Neural cell (in vitro differentiated cells): ENCODE data around the gene KRTAP5-9.

Experiments used
- CTCF ChIP-seq: fragments of 450-650 bp; IDR thresholded peaks from 2 replicates; pipeline ENCODE4 v1.5.1; 2014; ENCODE audit warnings: antibody characterized with exemption, mild to moderate bottlenecking, moderate library complexity; ENCODE audit not compliant: poor library complexity, severe bottlenecking
- EP300 ChIP-seq: fragments of 450-650 bp; conservative IDR thresholded peaks from 2 replicates; pipeline ENCODE4 v1.6.1; 2014; ENCODE audit warnings: antibody characterized with exemption, mild to moderate bottlenecking, moderate library complexity; ENCODE audit not compliant: poor library complexity, severe bottlenecking
- EZH2 ChIP-seq: fragments of 200-600, 300-800 bp; shearing (Covaris generic), sonication (generic); IDR thresholded peaks from 2 replicates; pipeline ENCODE4 v1.6.1; 2014; ENCODE audit warnings: antibody characterized with exemption, low read length, borderline replicate concordance, mild to moderate bottlenecking; ENCODE audit not compliant: insufficient read depth, poor library complexity, severe bottlenecking
- POLR2AphosphoS5 ChIP-seq: IDR thresholded peaks from 2 replicates; pipeline ENCODE4 v1.6.1; 2012
- RAD21 ChIP-seq: fragments of 450-650 bp; conservative IDR thresholded peaks from 2 replicates; pipeline ENCODE4 v1.6.1; 2014; ENCODE audit warnings: antibody characterized with exemption, mild to moderate bottlenecking, moderate library complexity
- SMC3 ChIP-seq: fragments of 450-650 bp; conservative IDR thresholded peaks from 2 replicates; pipeline ENCODE4 v1.6.1; 2014; ENCODE audit warnings: antibody characterized with exemption, mild to moderate bottlenecking, moderate library complexity; ENCODE audit not compliant: poor library complexity
- TF ChIP-seq, protein P1 (sequence below): IDR thresholded peaks from 2 replicates; pipeline ENCODE4 v1.6.1; 2012; ENCODE audit warnings: borderline replicate concordance

- no peak for TF ChIP-seq CTCF
- no peak for TF ChIP-seq EZH2
- TF ChIP-seq POLR2AphosphoS5 = no peak
- no peak for TF ChIP-seq SMC3
- no peak for TF ChIP-seq RAD21
- TF ChIP-seq EP300 = no peak
- TF ChIP-seq, protein P1, sequence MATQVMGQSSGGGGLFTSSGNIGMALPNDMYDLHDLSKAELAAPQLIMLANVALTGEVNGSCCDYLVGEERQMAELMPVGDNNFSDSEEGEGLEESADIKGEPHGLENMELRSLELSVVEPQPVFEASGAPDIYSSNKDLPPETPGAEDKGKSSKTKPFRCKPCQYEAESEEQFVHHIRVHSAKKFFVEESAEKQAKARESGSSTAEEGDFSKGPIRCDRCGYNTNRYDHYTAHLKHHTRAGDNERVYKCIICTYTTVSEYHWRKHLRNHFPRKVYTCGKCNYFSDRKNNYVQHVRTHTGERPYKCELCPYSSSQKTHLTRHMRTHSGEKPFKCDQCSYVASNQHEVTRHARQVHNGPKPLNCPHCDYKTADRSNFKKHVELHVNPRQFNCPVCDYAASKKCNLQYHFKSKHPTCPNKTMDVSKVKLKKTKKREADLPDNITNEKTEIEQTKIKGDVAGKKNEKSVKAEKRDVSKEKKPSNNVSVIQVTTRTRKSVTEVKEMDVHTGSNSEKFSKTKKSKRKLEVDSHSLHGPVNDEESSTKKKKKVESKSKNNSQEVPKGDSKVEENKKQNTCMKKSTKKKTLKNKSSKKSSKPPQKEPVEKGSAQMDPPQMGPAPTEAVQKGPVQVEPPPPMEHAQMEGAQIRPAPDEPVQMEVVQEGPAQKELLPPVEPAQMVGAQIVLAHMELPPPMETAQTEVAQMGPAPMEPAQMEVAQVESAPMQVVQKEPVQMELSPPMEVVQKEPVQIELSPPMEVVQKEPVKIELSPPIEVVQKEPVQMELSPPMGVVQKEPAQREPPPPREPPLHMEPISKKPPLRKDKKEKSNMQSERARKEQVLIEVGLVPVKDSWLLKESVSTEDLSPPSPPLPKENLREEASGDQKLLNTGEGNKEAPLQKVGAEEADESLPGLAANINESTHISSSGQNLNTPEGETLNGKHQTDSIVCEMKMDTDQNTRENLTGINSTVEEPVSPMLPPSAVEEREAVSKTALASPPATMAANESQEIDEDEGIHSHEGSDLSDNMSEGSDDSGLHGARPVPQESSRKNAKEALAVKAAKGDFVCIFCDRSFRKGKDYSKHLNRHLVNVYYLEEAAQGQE = no peak
These were observed 29.3 kb downstream of the KRTAP5-9 start for GRCh38 chr11:71577469-71578004.
